Kidney (tissue), 14 donors: ENCODE measurements around the gene PDCD1LG2. TPM values are rescaled to one million over a fixed set of nuclear protein-coding genes. Genes with fewer than 3 reads are reported as not detected.

Experiments
- DNase-seq, 5 donors: peaks; one replicate each; pipeline ENCODE4 v3.0.0-alpha.2; 2013 to 2020
- FAIRE-seq: peaks from 2 replicates; lab custom pipeline; 2012; peaks lifted over from hg19 to GRCh38; lab: Jason Lieb, UNC
- H3K27ac ChIP-seq, 2 donors: one replicate each; pipeline ENCODE4 v1.7.0; 2013; ENCODE audit warnings: low read depth in 2 of 2, low read length in 2 of 2, inconsistent platforms in 1 of 2
- H3K27me3 ChIP-seq: one replicate; pipeline ENCODE4 v1.7.1; 2013; ENCODE audit warnings: low read length, inconsistent platforms; ENCODE audit not compliant: control insufficient read depth, insufficient read depth
- H3K36me3 ChIP-seq, 3 donors: one replicate each; pipeline versions ENCODE4 v1.7.0 to v1.7.1; 2013; ENCODE audit warnings: low read length in 3 of 3, control low read depth in 1 of 3, inconsistent platforms in 1 of 3; ENCODE audit not compliant: insufficient read depth in 3 of 3, control insufficient read depth in 2 of 3
- H3K4me1 ChIP-seq, 3 donors: one replicate each; pipeline versions ENCODE4 v1.7.0 to v1.7.1; 2013; ENCODE audit warnings: low read length in 3 of 3, inconsistent platforms in 1 of 3, low read depth in 1 of 3; ENCODE audit not compliant: control insufficient read depth in 2 of 3, insufficient read depth in 2 of 3
- H3K4me3 ChIP-seq, 3 donors: one replicate each; pipeline versions ENCODE4 v1.7.0 to v1.8.1; 2013; ENCODE audit warnings: low read length in 3 of 3, control low read depth in 1 of 3, inconsistent platforms in 1 of 3
- H3K9ac ChIP-seq, 3 donors: one replicate each; pipeline versions ENCODE4 v1.7.0 to v1.7.1; 2013; ENCODE audit warnings: low read length in 3 of 3, control low read depth in 1 of 3, inconsistent platforms in 1 of 3
- H3K9me3 ChIP-seq, 3 donors: one replicate each; pipeline versions ENCODE4 v1.7.0 to v1.7.1; 2013; ENCODE audit warnings: low read length in 3 of 3, control low read depth in 1 of 3, inconsistent platforms in 1 of 3; ENCODE audit not compliant: control insufficient read depth in 2 of 3, insufficient read depth in 1 of 3
- intact Hi-C: fragments of 100-400 bp; cut with DNase I; formaldehyde crosslinking; loops from one replicate; pipeline ENCODE4 v1.11.1; 2022
- polyA plus RNA-seq: library from polyadenylated mRNA; stranded (reverse); fragments of 350-450 nt; fragmentation: Illumina TruSeq; extraction: RNeasy Lipid Tissue Mini Kit (QIAGEN cat#74804); gene quantifications from one replicate; pipeline ENCODE4 v1.2.3, GENCODE V29; 2014; ENCODE audit warnings: low read depth, low replicate concordance; ENCODE audit not compliant: insufficient read depth
- total RNA-seq: library from RNA; stranded (reverse); fragmentation: NEBNext Ultra II Directional; extraction: Animal tissue kit (Norgen Biotek cat#: 25700); gene quantifications from one replicate; pipeline ENCODE4 v1.2.1, GENCODE V29; 2021
- TF ChIP-seq, protein P1 (sequence below): IDR thresholded peaks from 3 replicates; pipeline ENCODE4 v1.5.1; 2012; ENCODE audit warnings: mild to moderate bottlenecking, moderate library complexity, borderline replicate concordance; ENCODE audit not compliant: insufficient read depth; ENCODE audit errors: extremely low read depth
- donor health status: control.
- donor health status: control.
- donor health status: control.
- donor health status: control.
- donor health status: control.
- donor health status: DM: yes; HTN: yes; CAD: no.
- donor health status: Normal renal cell carcinoma (clear cell type).

The PDCD1LG2 gene
- total and polyA plus RNA-seq, 2 donors from 2014 or later: 1.5 to 2.4 TPM

- Histone ChIP-seq H3K9me3 (no peaks in the 10 kb centered on the region), H3K27ac (no peak overlapping the region), H3K4me1 (no peaks in the 10 kb centered on the region), H3K4me3 (no peak overlapping the region), H3K36me3 (no peaks in the 10 kb centered on the region), H3K9ac (no peak overlapping the region), H3K27me3 (no peaks in the 10 kb centered on the region)
- DNase-seq (peak in 1 of 5 donors; percentile 23), FAIRE-seq (no peak)
- TF ChIP-seq, protein P1, sequence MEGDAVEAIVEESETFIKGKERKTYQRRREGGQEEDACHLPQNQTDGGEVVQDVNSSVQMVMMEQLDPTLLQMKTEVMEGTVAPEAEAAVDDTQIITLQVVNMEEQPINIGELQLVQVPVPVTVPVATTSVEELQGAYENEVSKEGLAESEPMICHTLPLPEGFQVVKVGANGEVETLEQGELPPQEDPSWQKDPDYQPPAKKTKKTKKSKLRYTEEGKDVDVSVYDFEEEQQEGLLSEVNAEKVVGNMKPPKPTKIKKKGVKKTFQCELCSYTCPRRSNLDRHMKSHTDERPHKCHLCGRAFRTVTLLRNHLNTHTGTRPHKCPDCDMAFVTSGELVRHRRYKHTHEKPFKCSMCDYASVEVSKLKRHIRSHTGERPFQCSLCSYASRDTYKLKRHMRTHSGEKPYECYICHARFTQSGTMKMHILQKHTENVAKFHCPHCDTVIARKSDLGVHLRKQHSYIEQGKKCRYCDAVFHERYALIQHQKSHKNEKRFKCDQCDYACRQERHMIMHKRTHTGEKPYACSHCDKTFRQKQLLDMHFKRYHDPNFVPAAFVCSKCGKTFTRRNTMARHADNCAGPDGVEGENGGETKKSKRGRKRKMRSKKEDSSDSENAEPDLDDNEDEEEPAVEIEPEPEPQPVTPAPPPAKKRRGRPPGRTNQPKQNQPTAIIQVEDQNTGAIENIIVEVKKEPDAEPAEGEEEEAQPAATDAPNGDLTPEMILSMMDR: no peak
- intact Hi-C loops: no loop called here
Measured at GRCh38 chr9:5587024-5587423, 76.7 kb downstream of the PDCD1LG2 start.

DNA sequence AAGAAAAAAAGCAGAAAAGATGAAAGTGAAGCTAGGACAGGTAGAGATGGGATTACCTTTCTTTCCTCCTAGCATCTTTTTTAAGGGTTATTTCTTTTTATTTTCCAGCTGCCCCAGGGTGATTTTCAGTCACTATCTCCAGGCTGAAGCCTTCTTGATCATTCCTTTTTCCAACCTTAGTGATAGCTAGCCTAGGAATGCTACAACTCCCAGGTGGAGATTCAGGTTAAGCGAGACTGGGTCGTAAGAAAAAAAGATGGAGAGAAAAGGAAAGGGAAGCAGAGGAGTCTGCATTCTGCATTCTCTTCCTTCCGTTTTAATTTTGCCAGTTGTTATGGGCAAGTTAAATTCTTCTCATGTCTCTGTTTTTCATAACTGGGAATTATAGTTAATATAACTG, 81.9 kb downstream of the PDCD1LG2 start:
- H3K9me3 ChIP-seq: no peaks in the 10 kb centered on the region
- no peak for DNase-seq
- no peak overlapping the region for H3K27ac ChIP-seq
- no peaks in the 10 kb centered on the region for H3K4me1 ChIP-seq
- TF ChIP-seq, protein P1: no peak
- no peaks in the 10 kb centered on the region for H3K27me3 ChIP-seq
- H3K36me3 ChIP-seq: no peaks in the 10 kb centered on the region
- H3K9ac ChIP-seq: no peak overlapping the region
- FAIRE-seq: no peak
- intact Hi-C loops: no loop called here
- H3K4me3 ChIP-seq: no peak overlapping the region

- H3K27ac ChIP-seq: no peak overlapping the region
- intact Hi-C loops: no loop called here
- no peaks in the 10 kb centered on the region for H3K36me3 ChIP-seq
- no peak overlapping the region for H3K4me3 ChIP-seq
- TF ChIP-seq, protein P1: no peak
- FAIRE-seq (no peak), DNase-seq (no peak)
- H3K4me1 ChIP-seq: no peaks in the 10 kb centered on the region
- H3K9ac ChIP-seq: no peak overlapping the region
- no peaks in the 10 kb centered on the region for H3K27me3 ChIP-seq
- no peaks in the 10 kb centered on the region for H3K9me3 ChIP-seq
Measured at GRCh38 chr9:5592904-5593303, 82.6 kb downstream of the PDCD1LG2 start.

GRCh38 chr9:5593904-5594303, 83.6 kb downstream of the PDCD1LG2 start:
- Histone ChIP-seq H3K9me3 (no peaks in the 10 kb centered on the region), H3K4me1 (no peaks in the 10 kb centered on the region), H3K36me3 (no peaks in the 10 kb centered on the region), H3K27ac (no peak overlapping the region), H3K9ac (no peak overlapping the region), H3K27me3 (no peaks in the 10 kb centered on the region), H3K4me3 (no peak overlapping the region)
- no peak for FAIRE-seq
- intact Hi-C loops: no loop called here
- no peak for DNase-seq
- TF ChIP-seq, protein P1: no peak
